ENCODE measurements around the gene L3MBTL3. TPM values are rescaled to one million over a fixed set of nuclear protein-coding genes. Genes with fewer than 3 reads are reported as not detected.

Gene L3MBTL3
- total RNA-seq, 1 experiment from 2014 or later: 4.7 TPM

GRCh38 chr6:130188207-130188899 is 170.0 kb downstream of the L3MBTL3 start:
- Histone ChIP-seq H4K8ac (replicated peaks; ENCODE audit: insufficient read length, low read depth, low read length) (no peak overlapping the region), H2BK120ac (ENCODE audit: low read depth, low read length, poor library complexity, severe bottlenecking) (no peak overlapping the region), H3K79me2 (ENCODE audit: insufficient read depth, low read length) (no peaks in the 10 kb centered on the region), H3K79me1 (ENCODE audit: insufficient read depth, low read depth, low read length, poor library complexity, severe bottlenecking) (no peaks in the 10 kb centered on the region), H3K27me3 (ENCODE audit: insufficient read depth, low read length) (no peaks in the 10 kb centered on the region), H3K14ac (ENCODE audit: insufficient read depth, low read length) (no peak overlapping the region), H2BK20ac (ENCODE audit: low read depth, low read length, poor library complexity, severe bottlenecking) (no peak overlapping the region), H4K20me1 (ENCODE audit: control insufficient read depth, insufficient read depth, insufficient read length) (no peaks in the 10 kb centered on the region), H3K4me1 (ENCODE audit: insufficient read depth, low read length) (no peaks in the 10 kb centered on the region), H3K9me3 (ENCODE audit: control insufficient read depth, low read depth, low read length) (peaks cover 12% of the 10 kb centered on the region), H3K4me2 (ENCODE audit: insufficient read depth, insufficient read length, low read length) (no peak overlapping the region), H3K4ac (ENCODE audit: low read depth, low read length) (no peak overlapping the region), H3K27ac (ENCODE audit: insufficient read length, low read depth, low read length) (no peak overlapping the region), H3K18ac (ENCODE audit: insufficient read length, low read depth, low read length) (no peak overlapping the region), H3K56ac (ENCODE audit: insufficient read length, low read depth, low read length) (no peak overlapping the region), H3K9ac (ENCODE audit: extremely low read depth, insufficient read length, low read length) (no peak overlapping the region), H3K23ac (ENCODE audit: insufficient read length, low read depth, low read length) (no peak overlapping the region), H3K23me2 (ENCODE audit: insufficient read length, low read depth, low read length, poor library complexity, severe bottlenecking) (no peaks in the 10 kb centered on the region), H2BK5ac (ENCODE audit: insufficient read length, low read length) (no peak overlapping the region), H2BK15ac (ENCODE audit: low read depth, low read length) (no peak overlapping the region), H2BK12ac (ENCODE audit: insufficient read length, low read depth, low read length) (no peak overlapping the region), H4K5ac (ENCODE audit: insufficient read length, low read depth, low read length) (no peak overlapping the region), H3T11ph (ENCODE audit: low read length) (no peak overlapping the region), H4K91ac (ENCODE audit: insufficient read length, low read depth, low read length) (no peak overlapping the region), H2AK5ac (ENCODE audit: insufficient read length, low read length) (no peak overlapping the region), H2AFZ (ENCODE audit: low read length) (no peak overlapping the region)
- TF ChIP-seq CTCF (conservative IDR thresholded peaks at IDR 0.05): no peak
- H3K27ac Mint-ChIP-seq: no peak overlapping the region
- H3K27me3 Mint-ChIP-seq (ENCODE audit: low read depth): peaks cover 2% of the 10 kb centered on the region; the same call in 1 of the 2 replicates
- WGBS (ENCODE audit: extremely low coverage, insufficient read length, low lambda C conversion rate): no CpG with 5 or more reads among the region's 6 CpGs
- DNase-seq: no peak
- peaks cover 9 to 18% of the 10 kb centered on the region in 2 experiments for H3K4me1 Mint-ChIP-seq
- H3K36me3 Mint-ChIP-seq (ENCODE audit: insufficient read depth in 1 of 3, low read depth in 3 of 3): peaks cover 16 to 36% (median 30%) of the 10 kb centered on the region in 3 experiments
- H3K9me3 Mint-ChIP-seq: peaks cover 24 to 29% of the 10 kb centered on the region in 2 experiments
- H3K4me3 Mint-ChIP-seq: no peak overlapping the region
